Activated CD4-positive, alpha-beta T cell treated with anti-CD3 and anti-CD28 coated beads for 1 hour (primary cell): ENCODE results near the gene NCAPD3.
A peak's percentile ranks its signal among the peaks of the same experiment; 100 is the strongest.

Source experiments
- DNase-seq: peaks from one replicate; pipeline ENCODE4 v3.0.0-alpha.2; 2020

NCAPD3 gene

DNA sequence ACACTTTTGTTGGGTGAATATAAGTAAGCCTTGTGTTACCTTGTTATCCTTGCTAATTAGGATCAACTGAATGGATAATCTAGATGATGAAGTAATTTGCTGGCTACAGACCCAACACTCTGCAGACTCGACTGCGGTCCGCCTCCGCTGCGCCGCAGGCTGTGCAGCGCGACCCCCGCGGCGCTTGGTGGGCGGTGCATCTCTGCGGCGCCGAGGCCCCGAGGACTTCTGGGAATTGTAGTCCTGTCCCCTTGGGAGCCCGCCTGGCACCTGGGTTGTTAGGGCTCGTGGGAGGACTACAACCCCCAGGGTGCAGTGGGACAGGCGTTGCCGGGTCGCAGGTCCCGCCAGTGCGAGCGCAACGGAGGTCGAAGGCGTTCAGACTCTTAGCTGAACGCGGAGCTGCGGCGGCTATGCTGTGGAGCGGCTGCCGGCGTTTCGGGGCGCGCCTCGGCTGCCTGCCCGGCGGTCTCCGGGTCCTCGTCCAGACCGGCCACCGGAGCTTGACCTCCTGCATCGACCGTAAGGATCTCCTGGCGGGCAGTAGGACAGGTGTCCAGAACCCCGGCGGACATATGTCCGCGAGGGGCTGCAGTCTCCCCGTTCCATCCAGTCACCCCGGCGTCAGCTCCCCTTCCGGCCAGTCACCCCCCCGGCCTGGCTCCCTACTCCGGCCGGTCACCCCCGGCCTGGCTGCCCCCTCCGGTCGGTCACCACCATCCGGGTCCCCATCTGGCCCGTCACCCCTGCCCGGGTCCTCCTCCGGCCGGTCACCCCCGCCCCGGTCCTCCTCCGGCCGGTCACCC, 29.6 kb upstream of the NCAPD3 start, which contains the start of the genes ACAD8 and THYN1:
Gene ACAD8, plus strand, starts transcription at position 381 of the 806 bp plus-strand sequence. Its CDS starts 33 bp downstream, at position 414.
Gene THYN1, minus strand, starts transcription at position 165 of the 806 bp plus-strand sequence. CDS start 470 bp downstream, outside the sequence.
- peak; percentile 93 for DNase-seq

DNA sequence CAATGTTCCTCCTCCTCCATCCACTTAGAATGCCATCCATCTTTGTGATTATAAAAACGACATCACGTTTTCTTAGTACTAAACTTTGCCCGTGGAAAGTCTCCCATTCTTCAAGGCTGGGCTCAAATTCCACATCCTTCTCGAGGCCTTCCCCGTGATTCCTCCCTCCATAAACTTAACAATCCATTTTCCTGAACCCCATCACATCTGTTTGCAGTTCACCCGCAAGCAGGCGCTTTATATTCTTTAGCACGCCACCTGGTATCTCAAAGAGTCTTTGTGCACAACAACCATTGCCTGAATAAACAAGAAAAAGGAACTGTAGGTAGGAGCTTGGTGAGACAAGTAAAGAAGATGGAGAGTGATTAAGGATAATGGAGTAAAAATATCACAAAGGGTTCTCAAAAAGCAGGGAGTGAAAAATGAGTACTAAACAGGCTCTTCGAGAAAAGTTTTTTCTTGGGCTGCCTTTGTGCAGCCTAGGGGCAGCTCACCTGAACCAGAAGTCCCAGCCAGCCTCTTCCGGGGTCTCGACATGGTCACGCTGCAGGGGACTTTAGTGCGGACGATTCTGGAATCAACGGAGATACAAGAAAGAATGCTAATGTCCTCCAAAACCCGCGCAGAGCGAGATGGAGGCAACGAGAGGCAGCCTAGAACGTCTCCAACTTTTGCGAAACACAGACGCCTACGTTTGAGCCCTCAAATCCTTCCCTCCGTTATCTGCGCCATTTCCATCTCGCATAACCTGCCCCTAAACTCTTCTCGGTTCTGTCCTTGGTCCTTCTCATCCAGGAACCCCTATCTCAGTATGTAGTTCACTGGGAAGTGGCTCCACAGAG, 28.8 kb upstream of the NCAPD3 start:
- DNase-seq, result no peak

DNA sequence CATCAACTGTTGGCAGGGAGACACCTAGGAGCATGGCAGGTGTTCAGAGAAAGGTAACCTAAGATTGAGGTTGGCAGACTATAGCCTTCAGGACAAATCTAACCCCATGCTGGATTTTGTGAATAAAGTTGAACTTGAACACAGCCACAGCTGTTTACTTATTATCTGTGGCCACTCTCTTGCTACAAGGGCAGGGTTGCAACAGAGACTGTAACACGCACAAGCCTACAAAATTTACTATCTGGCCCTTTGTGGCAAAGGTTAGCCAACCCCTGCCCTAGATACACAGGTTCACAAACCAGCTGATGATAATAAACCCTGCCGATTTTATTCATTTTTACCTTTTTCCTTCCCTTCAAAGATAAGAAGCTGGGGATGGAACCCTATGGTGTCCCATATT, 26.9 kb upstream of the NCAPD3 start:
- DNase-seq, result no peak

DNA sequence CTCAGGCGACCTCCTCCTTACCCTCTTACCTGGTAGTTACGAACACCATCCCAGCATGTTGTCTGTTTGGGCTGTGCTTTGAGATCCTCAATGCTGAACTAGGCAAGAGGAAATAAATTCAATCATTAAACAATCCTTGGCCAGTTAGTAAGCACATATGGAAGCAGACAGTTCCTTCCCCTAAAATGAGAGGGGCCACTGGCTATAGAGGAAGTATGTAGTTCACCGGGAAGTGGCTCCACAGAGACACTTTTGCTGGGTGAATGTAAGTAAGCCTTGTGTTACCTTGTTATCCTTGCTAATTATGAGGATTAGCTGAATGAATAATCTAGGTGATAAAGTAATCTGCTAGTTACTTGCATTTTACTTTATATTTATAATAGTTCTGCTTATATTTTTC, 26.5 kb upstream of the NCAPD3 start:
- no peak for DNase-seq

DNA sequence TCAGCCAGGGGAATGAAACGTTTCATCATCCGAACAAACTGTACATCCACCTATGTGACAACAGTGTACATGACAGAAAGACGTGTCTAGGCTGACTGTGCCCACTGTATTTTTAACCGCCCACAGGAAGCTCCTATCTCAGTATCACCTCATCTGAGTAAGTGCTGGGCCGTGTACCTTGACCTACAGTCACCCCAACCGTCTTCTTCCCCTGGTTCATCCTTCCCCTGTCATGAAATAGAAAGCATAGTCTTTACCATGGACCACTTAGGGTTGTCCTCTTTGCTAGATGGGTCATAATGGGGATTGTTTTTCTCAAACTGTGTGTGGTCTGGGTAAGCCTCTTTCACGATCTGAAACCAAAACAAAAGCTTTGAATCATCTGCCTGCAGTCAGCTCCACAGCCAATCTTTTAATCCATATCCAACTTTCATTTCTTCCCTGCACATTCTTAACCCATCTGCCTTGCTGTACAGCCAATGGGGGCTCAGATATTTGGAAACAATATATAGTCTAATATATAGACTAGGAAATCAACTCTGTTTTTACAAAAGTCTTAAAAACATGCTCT, 25.2 kb upstream of the NCAPD3 start:
- DNase-seq, result no peak

GRCh38 chr11:134246678-134247077, 22.9 kb upstream of the NCAPD3 start:
- no peak for DNase-seq

- DNase-seq, result no peak
Measured at GRCh38 chr11:134246100-134246499, 22.3 kb upstream of the NCAPD3 start.

- no peak for DNase-seq
Measured at GRCh38 chr11:134245434-134245833, 21.7 kb upstream of the NCAPD3 start.

DNA sequence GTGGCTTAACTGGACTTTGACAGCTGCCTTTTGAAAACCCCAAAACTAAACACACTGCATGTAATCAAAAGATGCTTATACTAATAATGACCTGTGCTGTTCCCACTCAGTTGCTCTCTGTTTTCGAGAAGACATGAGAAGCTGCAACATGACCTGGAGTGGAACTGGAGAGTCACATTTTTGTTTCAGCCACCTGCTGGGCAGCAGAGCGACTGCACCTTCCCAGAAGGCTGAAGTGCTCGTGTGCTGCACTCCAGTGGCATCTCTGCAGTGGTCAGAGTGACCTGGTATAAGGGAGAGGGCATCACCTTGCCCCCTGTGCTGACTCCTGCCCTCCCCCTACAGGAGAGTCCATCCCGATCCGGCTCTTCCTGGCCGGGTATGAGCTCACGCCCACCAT, 20.8 kb upstream of the NCAPD3 start:
- DNase-seq, result no peak

- DNase-seq, result no peak
Measured at GRCh38 chr11:134243913-134244312, 20.1 kb upstream of the NCAPD3 start.

DNA sequence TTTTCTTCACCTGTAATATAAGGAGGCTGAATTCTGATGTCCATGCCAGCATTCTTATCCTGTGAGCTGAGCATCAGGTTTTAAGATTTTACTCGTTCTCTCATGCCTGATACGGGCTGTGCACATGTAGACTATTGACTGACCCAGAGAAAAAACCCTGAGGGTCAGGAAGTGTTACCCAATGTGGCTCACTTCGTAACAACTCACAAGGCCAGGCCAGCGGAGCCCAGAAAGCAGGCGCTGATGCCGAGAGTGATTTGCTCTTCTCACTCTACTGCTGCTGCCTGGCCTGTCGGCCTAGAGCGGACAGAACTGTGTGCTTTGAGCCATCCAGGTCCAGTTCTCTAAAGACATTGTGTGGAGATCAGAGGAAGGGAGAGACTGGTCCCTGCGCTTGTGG, 18.6 kb upstream of the NCAPD3 start:
- no peak for DNase-seq

- DNase-seq, result no peak
Measured at GRCh38 chr11:134240592-134240991, 16.8 kb upstream of the NCAPD3 start.

DNA sequence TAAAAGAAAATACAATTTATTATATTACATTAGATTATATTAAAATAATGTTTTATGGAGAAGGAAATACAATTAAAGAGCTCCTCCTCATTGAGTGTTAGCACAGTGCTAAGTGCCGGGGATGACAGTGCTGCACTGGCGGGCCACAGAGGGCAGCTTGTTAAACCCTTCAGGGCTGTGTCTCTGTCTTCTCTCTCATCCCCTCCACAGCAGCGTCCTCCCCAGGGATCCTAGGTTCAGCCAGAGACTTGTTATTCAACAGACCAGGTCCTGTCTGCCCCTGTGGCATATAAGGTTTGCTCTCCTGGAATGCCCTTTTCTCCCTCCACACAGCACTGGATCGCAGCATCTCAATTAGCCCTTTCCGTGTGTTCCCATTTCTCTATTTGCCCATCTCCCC, 15.2 kb upstream of the NCAPD3 start:
- DNase-seq, result no peak

DNA sequence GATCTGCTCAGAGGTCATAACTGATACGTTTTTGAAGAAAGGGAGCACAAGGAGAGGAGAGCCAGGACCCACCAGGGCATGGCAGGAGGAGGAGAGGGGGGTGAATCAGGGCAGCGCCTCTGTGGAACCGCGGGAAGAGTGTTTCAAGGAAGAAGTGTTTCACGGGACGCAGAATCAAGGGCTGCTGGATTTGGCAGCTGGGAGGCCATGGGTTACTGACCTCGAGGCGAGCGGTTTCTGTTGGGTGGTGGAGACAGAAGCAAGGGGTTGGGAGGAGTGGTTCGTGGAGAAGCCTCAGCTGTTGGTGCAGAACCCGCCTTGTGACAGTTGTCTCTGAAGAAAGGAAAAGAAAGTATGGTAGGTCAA, 13.8 kb upstream of the NCAPD3 start:
- no peak for DNase-seq

GRCh38 chr11:134236834-134237556, 13.2 kb upstream of the NCAPD3 start:
- DNase-seq, result no peak

- DNase-seq, result no peak
Measured at GRCh38 chr11:134235399-134235798, 11.6 kb upstream of the NCAPD3 start.

DNA sequence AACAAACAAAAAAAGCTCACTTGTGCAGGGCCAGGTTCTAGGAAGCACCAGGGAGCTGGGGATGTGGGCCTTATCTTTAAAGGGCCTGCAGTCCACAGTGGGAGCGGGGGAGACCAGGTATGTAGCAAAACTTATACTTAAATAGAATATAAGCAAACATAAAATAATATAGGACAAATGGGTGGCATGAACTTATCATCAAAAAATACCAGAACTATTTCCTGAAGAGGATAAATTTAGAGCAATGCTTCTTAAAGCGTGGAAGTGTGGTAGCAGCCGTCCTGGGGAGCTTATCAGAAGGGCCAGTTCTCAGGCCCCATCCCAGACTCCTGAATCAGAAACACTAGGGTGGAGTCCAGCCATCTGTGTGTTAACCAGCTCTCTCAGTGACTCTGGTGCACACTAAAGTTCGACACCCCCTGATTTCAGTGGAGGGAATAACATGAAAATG, 10.0 kb upstream of the NCAPD3 start:
- no peak for DNase-seq

DNA sequence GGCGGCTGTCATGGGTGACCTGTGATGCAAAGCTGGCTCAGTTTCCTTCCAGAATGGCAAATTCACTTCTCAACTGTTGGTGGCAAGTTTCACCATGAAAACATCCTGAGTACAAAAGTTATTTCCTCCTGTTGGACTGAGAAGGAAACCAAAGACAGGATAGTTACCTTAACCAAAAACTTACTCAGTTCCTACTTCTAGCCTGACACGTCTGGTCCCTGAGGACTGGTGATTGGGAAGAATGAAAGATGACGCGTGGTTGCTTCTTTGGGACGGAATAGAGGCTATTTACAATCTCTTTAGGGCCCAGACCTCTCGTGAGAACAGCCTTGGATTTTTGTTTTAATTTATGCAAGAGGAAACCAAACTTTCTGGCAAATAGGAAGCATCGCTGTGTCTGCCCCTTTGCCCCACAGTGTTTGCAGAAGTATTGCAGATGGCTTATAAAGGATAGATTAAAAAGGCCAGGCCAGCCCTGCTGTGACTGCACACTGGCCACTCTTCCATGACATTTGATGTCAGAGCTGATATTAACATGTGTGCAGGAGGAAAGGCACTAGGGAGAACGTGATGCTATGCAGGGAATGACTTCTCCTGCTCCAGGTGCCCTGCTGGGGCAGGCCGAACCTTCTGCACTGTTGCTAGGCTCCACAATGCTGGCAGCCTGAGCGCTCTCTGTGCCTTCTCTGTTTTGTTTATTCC, 8.3 kb upstream of the NCAPD3 start:
- no peak for DNase-seq

- DNase-seq, result no peak
Measured at GRCh38 chr11:134230339-134230738, 6.6 kb upstream of the NCAPD3 start.

DNA sequence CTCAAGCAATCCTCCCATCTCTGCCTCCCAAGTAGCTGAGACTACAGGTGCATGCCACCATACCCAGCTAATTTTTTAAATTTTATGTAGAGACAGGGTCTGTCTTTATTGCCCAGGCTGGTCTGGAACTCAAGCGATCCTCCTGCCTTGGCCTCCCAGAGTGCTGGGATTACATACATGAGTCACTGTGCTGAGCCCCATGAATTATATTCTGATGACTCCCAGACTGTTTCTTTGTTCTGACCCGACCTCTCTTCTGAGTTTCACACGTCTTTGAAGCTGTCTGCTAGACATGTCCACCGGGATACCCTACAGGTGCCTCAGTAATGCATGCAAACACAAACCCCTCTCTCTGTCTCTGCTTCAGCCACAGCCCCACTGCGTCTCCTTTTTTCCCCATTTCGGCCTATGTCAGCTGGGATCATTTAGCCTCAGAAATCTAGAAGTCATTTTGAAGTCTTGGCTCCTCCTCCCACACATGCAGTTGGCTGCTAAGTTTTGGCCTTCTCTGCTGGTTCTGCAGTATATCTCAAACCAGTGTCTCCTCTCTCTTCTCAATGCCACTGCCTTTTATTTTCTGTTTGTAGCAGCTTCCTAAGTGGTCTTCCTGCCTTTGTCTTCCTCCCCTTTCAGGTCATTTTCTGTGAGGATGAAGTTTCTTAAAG, 5.5 kb upstream of the NCAPD3 start:
- DNase-seq, result no peak

DNA sequence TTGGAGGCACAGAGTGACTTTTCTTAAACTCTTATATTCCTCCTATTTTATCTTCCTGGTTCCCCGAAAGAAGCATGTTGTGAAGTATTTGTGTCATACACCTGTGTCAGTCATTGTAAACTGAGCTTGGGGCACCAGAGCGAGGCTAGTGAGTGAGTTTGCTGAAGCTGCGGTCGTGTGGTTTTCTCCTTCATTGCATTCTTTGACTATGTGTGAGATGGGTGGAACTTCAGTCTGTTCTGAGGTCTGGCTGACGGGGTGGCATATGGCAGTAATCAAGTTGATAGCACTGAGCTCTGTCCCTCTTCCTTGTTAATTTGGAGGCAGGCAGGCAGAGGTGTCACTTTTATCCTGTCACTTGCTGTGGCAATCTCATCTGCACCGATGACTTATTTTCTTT, 4.9 kb upstream of the NCAPD3 start:
- DNase-seq, result no peak
